Mesendoderm (in vitro differentiated cells): ENCODE measurements around the gene PRDM2.

Source experiments
- DNase-seq: peaks from one replicate; pipeline ENCODE4 v3.0.0; 2013
- H2AK5ac ChIP-seq: 2 replicates; pipeline ENCODE4 v1.6.1; 2013; ENCODE audit warnings: low read length, inconsistent platforms
- H2BK120ac ChIP-seq: 2 replicates; pipeline ENCODE4 v1.6.1; 2013; ENCODE audit warnings: low read depth, mild to moderate bottlenecking, low read length, moderate library complexity, mixed read lengths
- H2BK15ac ChIP-seq: replicated peaks from 2 replicates; pipeline ENCODE4 v1.6.1; 2013; ENCODE audit warnings: low read depth, mild to moderate bottlenecking, moderate library complexity
- H2BK5ac ChIP-seq: 2 replicates; pipeline ENCODE4 v1.6.1; 2013; ENCODE audit warnings: low read length, inconsistent platforms
- H3K18ac ChIP-seq: 2 replicates; pipeline ENCODE4 v1.6.1; 2013; ENCODE audit warnings: mild to moderate bottlenecking, low read length, mixed read lengths
- H3K23ac ChIP-seq: one replicate; pipeline ENCODE4 v1.6.1; 2013; ENCODE audit warnings: low read length
- H3K27ac ChIP-seq: 2 replicates; pipeline ENCODE4 v1.5.1; 2013; ENCODE audit warnings: low read depth, mild to moderate bottlenecking, inconsistent platforms, low read length, moderate library complexity
- H3K27me3 ChIP-seq: 2 replicates; pipeline ENCODE4 v1.6.1; 2013; ENCODE audit warnings: low read length, control low read depth, mild to moderate bottlenecking, inconsistent platforms; ENCODE audit not compliant: insufficient read depth, poor library complexity
- H3K36me3 ChIP-seq: 2 replicates; pipeline ENCODE4 v1.6.1; 2013; ENCODE audit warnings: low read length, inconsistent platforms; ENCODE audit not compliant: control insufficient read depth, insufficient read depth
- H3K4ac ChIP-seq: one replicate; pipeline ENCODE4 v1.6.1; 2013; ENCODE audit warnings: low read depth, mild to moderate bottlenecking, low read length, moderate library complexity
- H3K4me1 ChIP-seq: 2 replicates; pipeline ENCODE4 v1.6.1; 2013; ENCODE audit warnings: low read depth, low read length, inconsistent platforms; ENCODE audit not compliant: control insufficient read depth
- H3K4me2 ChIP-seq: 2 replicates; pipeline ENCODE4 v1.6.1; 2013; ENCODE audit warnings: low read length
- H3K4me3 ChIP-seq: 2 replicates; pipeline ENCODE4 v1.5.1; 2013; ENCODE audit warnings: mild to moderate bottlenecking, low read length
- H3K56ac ChIP-seq: one replicate; pipeline ENCODE4 v1.6.1; 2013; ENCODE audit warnings: low read length
- H3K79me1 ChIP-seq: 2 replicates; pipeline ENCODE4 v1.6.1; 2013; ENCODE audit warnings: low read length, inconsistent platforms
- H3K79me2 ChIP-seq: 2 replicates; pipeline ENCODE4 v1.6.1; 2013; ENCODE audit warnings: mild to moderate bottlenecking, low read length; ENCODE audit not compliant: control insufficient read depth, insufficient read depth
- H3K9ac ChIP-seq: 2 replicates; pipeline ENCODE4 v1.6.1; 2013; ENCODE audit warnings: low read length, inconsistent platforms
- H4K5ac ChIP-seq: one replicate; pipeline ENCODE4 v1.6.1; 2013; ENCODE audit warnings: low read length
- H4K8ac ChIP-seq: one replicate; pipeline ENCODE4 v1.6.1; 2013; ENCODE audit warnings: low read depth, mild to moderate bottlenecking, control low read depth, low read length, moderate library complexity
- WGBS: extraction: QIAGEN DNeasy Blood & Tissue Kit; methylation state at CpG from one replicate; pipeline ENCODE4 v1.1.7; 2013; ENCODE audit warnings: low lambda C conversion rate, missing lambda C conversion rate; ENCODE audit not compliant: insufficient coverage; ENCODE audit errors: extremely low coverage; 5-methylcytosine and 5-hydroxymethylcytosine counted together

The PRDM2 gene

GRCh38 chr1:13803546-13804239, 103.7 kb downstream of the PRDM2 start:
- Histone ChIP-seq H3K4me2 (no peak overlapping the region), H3K79me1 (no peaks in the 10 kb centered on the region), H2AK5ac (no peak overlapping the region), H4K5ac (no peak overlapping the region), H3K27me3 (no peaks in the 10 kb centered on the region), H4K8ac (no peak overlapping the region), H3K23ac (peak overlapping the region; percentile 35), H3K9ac (no peak overlapping the region), H2BK120ac (no peak overlapping the region), H3K18ac (no peak overlapping the region), H3K4me3 (no peak overlapping the region), H3K36me3 (no peaks in the 10 kb centered on the region), H2BK15ac (no peak overlapping the region), H3K27ac (no peak overlapping the region), H3K56ac (peak overlapping the region; percentile 17), H3K4ac (no peak overlapping the region), H3K4me1 (no peaks in the 10 kb centered on the region), H3K79me2 (no peaks in the 10 kb centered on the region), H2BK5ac (no peak overlapping the region)
- WGBS: no CpG with 5 or more reads among the region's 18 CpGs
- peak; percentile 55 for DNase-seq

GRCh38 chr1:13804240-13804633, 104.2 kb downstream of the PRDM2 start:
- Histone ChIP-seq H3K9ac (no peak overlapping the region), H4K8ac (no peak overlapping the region), H2BK5ac (no peak overlapping the region), H3K23ac (no peak overlapping the region), H3K27me3 (no peaks in the 10 kb centered on the region), H3K4me3 (no peak overlapping the region), H3K4me1 (no peaks in the 10 kb centered on the region), H3K79me1 (no peaks in the 10 kb centered on the region), H3K18ac (no peak overlapping the region), H2BK120ac (no peak overlapping the region), H2AK5ac (no peak overlapping the region), H3K27ac (no peak overlapping the region), H4K5ac (no peak overlapping the region), H2BK15ac (no peak overlapping the region), H3K4ac (no peak overlapping the region), H3K79me2 (no peaks in the 10 kb centered on the region), H3K56ac (peak overlapping the region; percentile 17), H3K36me3 (no peaks in the 10 kb centered on the region), H3K4me2 (no peak overlapping the region)
- no CpG with 5 or more reads among the region's 11 CpGs for WGBS
- DNase-seq: no peak

GRCh38 chr1:13805431-13805830, 105.4 kb downstream of the PRDM2 start:
- Histone ChIP-seq H3K23ac (no peak overlapping the region), H2BK15ac (no peak overlapping the region), H3K4me1 (no peaks in the 10 kb centered on the region), H2BK120ac (no peak overlapping the region), H4K8ac (no peak overlapping the region), H3K4ac (no peak overlapping the region), H2AK5ac (no peak overlapping the region), H3K4me2 (no peak overlapping the region), H3K56ac (no peak overlapping the region), H3K36me3 (no peaks in the 10 kb centered on the region), H3K4me3 (no peak overlapping the region), H3K79me2 (no peaks in the 10 kb centered on the region), H3K27ac (no peak overlapping the region), H3K18ac (no peak overlapping the region), H3K9ac (no peak overlapping the region), H2BK5ac (no peak overlapping the region), H3K27me3 (no peaks in the 10 kb centered on the region), H4K5ac (no peak overlapping the region), H3K79me1 (no peaks in the 10 kb centered on the region)
- WGBS: no CpG with 5 or more reads among the region's 5 CpGs
- DNase-seq: no peak

GRCh38 chr1:13806108-13806507, 106.1 kb downstream of the PRDM2 start:
- no peaks in the 10 kb centered on the region for H3K4me1 ChIP-seq
- no peak overlapping the region for H2BK15ac ChIP-seq
- H3K23ac ChIP-seq: no peak overlapping the region
- no peak overlapping the region for H3K56ac ChIP-seq
- WGBS: no CpG with 5 or more reads among the region's 13 CpGs
- H3K4me3 ChIP-seq: no peak overlapping the region
- no peaks in the 10 kb centered on the region for H3K27me3 ChIP-seq
- no peaks in the 10 kb centered on the region for H3K79me1 ChIP-seq
- DNase-seq: no peak
- no peak overlapping the region for H3K4me2 ChIP-seq
- H2BK5ac ChIP-seq: no peak overlapping the region
- H3K9ac ChIP-seq: no peak overlapping the region
- H3K18ac ChIP-seq: no peak overlapping the region
- no peak overlapping the region for H4K5ac ChIP-seq
- H3K36me3 ChIP-seq: no peaks in the 10 kb centered on the region
- H2AK5ac ChIP-seq: no peak overlapping the region
- no peak overlapping the region for H3K4ac ChIP-seq
- no peaks in the 10 kb centered on the region for H3K79me2 ChIP-seq
- no peak overlapping the region for H2BK120ac ChIP-seq
- no peak overlapping the region for H3K27ac ChIP-seq
- no peak overlapping the region for H4K8ac ChIP-seq

GRCh38 chr1:13807209-13807608, 107.2 kb downstream of the PRDM2 start:
- Histone ChIP-seq H4K5ac (no peak overlapping the region), H3K56ac (no peak overlapping the region), H2AK5ac (no peak overlapping the region), H3K4ac (no peak overlapping the region), H3K4me2 (no peak overlapping the region), H2BK5ac (no peak overlapping the region), H3K18ac (no peak overlapping the region), H3K36me3 (no peaks in the 10 kb centered on the region), H3K27me3 (no peaks in the 10 kb centered on the region), H3K4me3 (no peak overlapping the region), H3K27ac (no peak overlapping the region), H3K4me1 (no peaks in the 10 kb centered on the region), H3K79me1 (no peaks in the 10 kb centered on the region), H3K79me2 (no peaks in the 10 kb centered on the region), H3K9ac (no peak overlapping the region), H4K8ac (no peak overlapping the region), H2BK120ac (no peak overlapping the region), H2BK15ac (no peak overlapping the region), H3K23ac (no peak overlapping the region)
- WGBS: no CpG with 5 or more reads among the region's 7 CpGs
- peak; percentile 59 for DNase-seq

DNA sequence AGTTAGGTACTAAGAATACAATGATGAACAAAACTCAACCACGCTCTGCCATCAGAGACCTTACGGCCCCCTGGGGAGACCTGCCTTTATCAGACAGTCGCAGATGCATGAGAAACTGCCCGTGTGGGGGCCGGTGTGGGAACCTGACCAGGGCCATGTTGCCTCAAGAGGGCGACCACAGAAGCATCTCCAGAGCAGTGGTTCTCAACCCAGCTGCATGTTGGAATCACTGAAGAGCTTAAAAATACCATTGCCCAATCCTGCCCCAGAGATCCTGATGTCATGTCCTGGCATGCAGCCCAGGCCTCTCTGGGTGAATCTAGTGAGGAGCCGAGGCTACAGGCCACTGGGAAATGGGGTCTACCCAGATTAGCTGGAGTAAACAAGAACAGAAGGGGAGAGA, 108.7 kb downstream of the PRDM2 start:
- H4K5ac ChIP-seq: no peak overlapping the region
- H3K23ac ChIP-seq: no peak overlapping the region
- H3K4ac ChIP-seq: no peak overlapping the region
- H3K4me1 ChIP-seq: no peaks in the 10 kb centered on the region
- DNase-seq: peak; percentile 11
- H3K4me2 ChIP-seq: no peak overlapping the region
- H3K79me1 ChIP-seq: no peaks in the 10 kb centered on the region
- H3K4me3 ChIP-seq: no peak overlapping the region
- H3K9ac ChIP-seq: no peak overlapping the region
- no peak overlapping the region for H2BK120ac ChIP-seq
- no peak overlapping the region for H3K56ac ChIP-seq
- no peak overlapping the region for H3K18ac ChIP-seq
- H3K27ac ChIP-seq: no peak overlapping the region
- no peak overlapping the region for H2BK5ac ChIP-seq
- H2AK5ac ChIP-seq: no peak overlapping the region
- no peak overlapping the region for H2BK15ac ChIP-seq
- H3K36me3 ChIP-seq: no peaks in the 10 kb centered on the region
- WGBS: no CpG with 5 or more reads among the region's 7 CpGs
- no peak overlapping the region for H4K8ac ChIP-seq
- H3K27me3 ChIP-seq: no peaks in the 10 kb centered on the region
- H3K79me2 ChIP-seq: no peaks in the 10 kb centered on the region
